ENCODE measurements around the gene CDKN1B. TPM values are rescaled to one million over a fixed set of nuclear protein-coding genes. Genes with fewer than 3 reads are reported as not detected.

Gene CDKN1B
- total RNA-seq, 1 donor from 2014 or later: 36.3 TPM

DNA sequence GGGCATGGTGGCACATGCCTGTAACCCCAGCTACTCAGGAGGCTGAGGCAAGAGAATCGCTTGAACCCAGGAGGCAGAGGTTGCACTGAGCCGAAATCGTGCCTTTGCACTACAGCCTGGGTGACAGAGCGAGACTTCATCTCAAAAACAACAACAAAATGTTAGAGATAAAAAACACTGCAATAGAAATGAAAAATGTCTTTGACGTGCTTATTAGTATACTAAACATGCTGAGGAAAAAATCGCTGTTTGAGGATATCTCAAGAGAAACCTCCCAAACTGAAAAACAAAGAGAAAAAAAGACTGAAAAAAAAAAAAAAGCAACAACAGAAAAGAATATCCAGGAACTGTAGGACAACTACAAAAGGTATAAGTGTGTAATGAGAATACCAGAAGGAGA, 53.1 kb downstream of the CDKN1B start:
- Histone ChIP-seq H3K27me3 (ENCODE audit: low read depth) (no peaks in the 10 kb centered on the region), H3K4me1 (no peaks in the 10 kb centered on the region), H3K9me3 (replicated peaks) (peaks cover 23% of the 10 kb centered on the region), H3K4me3 (no peak overlapping the region), H3K27ac (replicated peaks) (no peak overlapping the region), H3K36me3 (no peaks in the 10 kb centered on the region)
- intact Hi-C loops (cut with micrococcal nuclease): no loop called here
- TF ChIP-seq CTCF (IDR thresholded peaks at IDR 0.05; ENCODE audit: borderline replicate concordance): no peak
- DNase-seq: no peak

Small RNAs within 50 kb of the gene (microRNA-seq; reads per million reads assigned to microRNA genes)
- not detected for gene MIR613

Other genes starting within 250 kb of the CDKN1B start
- 16.4 TPM for gene DUSP16, start 154.5 kb upstream of the CDKN1B start, total RNA-seq
- gene CREBL2, start 105.5 kb upstream of the CDKN1B start, total RNA-seq: 14.9 TPM
- not detected for gene GPR19, start 21.2 kb upstream of the CDKN1B start, total RNA-seq
- 22.0 TPM for gene APOLD1, start 68.3 kb downstream of the CDKN1B start, total RNA-seq
- 26.7 TPM for gene DDX47, start 96.0 kb downstream of the CDKN1B start, total RNA-seq
- gene GPRC5A, start 174.2 kb downstream of the CDKN1B start, total RNA-seq: 0.77 TPM
- not detected for gene GPRC5D, start 234.8 kb downstream of the CDKN1B start, total RNA-seq